Measurements from ENCODE around the gene TNNI3. TPM values are rescaled to one million over a fixed set of nuclear protein-coding genes. Genes with fewer than 3 reads are reported as not detected.
"Not testable (repeated sequence)": the region's sequence is repeated elsewhere in the genome, so short reads cannot be mapped to it uniquely, and the experiment has no call there.

The TNNI3 gene
- total RNA-seq, 2 experiments from 2014 or later: 2.6 TPM; not detected in 1

DNA sequence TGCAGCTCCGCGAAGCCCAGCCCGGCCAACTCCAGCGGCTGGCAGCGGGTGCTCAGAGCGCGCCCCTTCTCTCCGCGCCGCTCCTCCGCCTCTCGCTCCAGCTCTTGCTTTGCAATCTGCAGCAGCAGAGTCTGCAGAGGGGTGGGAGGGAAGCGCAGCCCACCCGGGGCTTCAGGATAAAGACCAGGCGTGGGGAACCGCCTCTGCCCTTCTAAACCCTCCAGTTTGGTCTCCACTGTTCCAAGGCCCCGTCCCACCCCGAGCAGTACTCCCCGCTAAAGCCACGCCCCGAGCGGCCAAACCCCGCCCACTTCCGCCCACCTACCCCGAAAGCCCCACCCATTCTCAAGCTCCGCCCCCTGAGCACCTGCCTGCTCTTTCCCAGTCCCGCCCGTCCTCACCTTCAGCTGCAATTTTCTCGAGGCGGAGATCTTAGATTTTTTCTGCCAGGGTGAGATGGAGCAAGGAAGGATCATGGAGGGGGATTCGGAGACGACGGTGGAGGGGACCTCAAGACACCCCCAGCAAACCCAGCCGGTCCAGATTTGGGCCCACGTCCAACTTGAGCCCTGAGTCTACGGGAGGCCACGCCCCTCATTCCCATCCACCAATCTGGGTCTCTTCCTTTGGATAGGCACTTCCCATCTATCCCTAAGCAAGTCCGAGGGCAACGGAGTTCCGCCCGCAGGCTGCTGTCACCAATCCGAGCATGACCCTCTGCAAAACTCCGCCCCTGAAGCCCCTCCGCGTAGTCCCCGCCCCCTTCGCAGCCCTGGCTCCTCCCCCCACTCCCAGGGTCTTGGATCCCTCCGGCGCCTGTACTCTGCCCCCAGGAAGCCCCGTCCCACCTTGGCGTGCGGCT lies 1.1 kb downstream of the TNNI3 start:
- POLR2A ChIA-PET: interaction anchor here (0.7 kb wide), 1 partner anchor 10 kb away, joined by 4 read pairs; the partner anchor contains the start of gene DNAAF3
- H3K79me2 ChIP-seq (ENCODE audit: insufficient read depth, low read depth, low read length): no peaks in the 10 kb centered on the region
- intact Hi-C loops (cut with micrococcal nuclease; ENCODE audit: unreplicated experiment): no loop called here
- H3K9me3 ChIP-seq (ENCODE audit: low read length): peaks cover 4% of the 10 kb centered on the region
- no peak overlapping the region for H3K4me2 ChIP-seq (ENCODE audit: low read length)
- no peak for TF ChIP-seq EZH2phosphoT487 (IDR thresholded peaks at IDR 0.05; ENCODE audit: borderline replicate concordance, low read depth, low read length)
- TF ChIP-seq, protein P1, sequence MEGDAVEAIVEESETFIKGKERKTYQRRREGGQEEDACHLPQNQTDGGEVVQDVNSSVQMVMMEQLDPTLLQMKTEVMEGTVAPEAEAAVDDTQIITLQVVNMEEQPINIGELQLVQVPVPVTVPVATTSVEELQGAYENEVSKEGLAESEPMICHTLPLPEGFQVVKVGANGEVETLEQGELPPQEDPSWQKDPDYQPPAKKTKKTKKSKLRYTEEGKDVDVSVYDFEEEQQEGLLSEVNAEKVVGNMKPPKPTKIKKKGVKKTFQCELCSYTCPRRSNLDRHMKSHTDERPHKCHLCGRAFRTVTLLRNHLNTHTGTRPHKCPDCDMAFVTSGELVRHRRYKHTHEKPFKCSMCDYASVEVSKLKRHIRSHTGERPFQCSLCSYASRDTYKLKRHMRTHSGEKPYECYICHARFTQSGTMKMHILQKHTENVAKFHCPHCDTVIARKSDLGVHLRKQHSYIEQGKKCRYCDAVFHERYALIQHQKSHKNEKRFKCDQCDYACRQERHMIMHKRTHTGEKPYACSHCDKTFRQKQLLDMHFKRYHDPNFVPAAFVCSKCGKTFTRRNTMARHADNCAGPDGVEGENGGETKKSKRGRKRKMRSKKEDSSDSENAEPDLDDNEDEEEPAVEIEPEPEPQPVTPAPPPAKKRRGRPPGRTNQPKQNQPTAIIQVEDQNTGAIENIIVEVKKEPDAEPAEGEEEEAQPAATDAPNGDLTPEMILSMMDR (conservative IDR thresholded peaks at IDR 0.05; ENCODE audit: low read length): no peak
- DNase-seq (ENCODE audit: low spot score): peak; percentile 60
- no TSS peak for BruUV-seq (replicated peaks)
- no peak overlapping the region for H3K4me3 ChIP-seq (ENCODE audit: low read depth, low read length, poor library complexity, severe bottlenecking)
- H4K20me1 ChIP-seq (ENCODE audit: insufficient read depth, low read length): no peaks in the 10 kb centered on the region
- H3K4me1 ChIP-seq (ENCODE audit: insufficient read depth, low read length, poor library complexity, severe bottlenecking): peaks cover 34% of the 10 kb centered on the region
- no peak overlapping the region for H3K27ac ChIP-seq (ENCODE audit: low read depth, low read length, poor library complexity, severe bottlenecking)
- CTCF ChIA-PET (ENCODE audit: unreplicated experiment): no interaction called here
- 0 out of 2 replicates have a peak, but pooled peaks cover 3% of the 10 kb centered on the region for H3K36me3 ChIP-seq (ENCODE audit: insufficient read depth, low read length)
- H3K9me2 ChIP-seq (ENCODE audit: insufficient read depth, low read length): no peaks in the 10 kb centered on the region
- no peak overlapping the region for H2AFZ ChIP-seq (ENCODE audit: low read length)

GRCh38 chr19:55155784-55156183 lies 1.7 kb downstream of the TNNI3 start:
- DNase-seq (ENCODE audit: low spot score); BruUV-seq (replicated peaks); H3K36me3 ChIP-seq (ENCODE audit: insufficient read depth, low read length); H3K9me2 ChIP-seq (ENCODE audit: insufficient read depth, low read length); H3K9me3 ChIP-seq (ENCODE audit: low read length); CTCF ChIA-PET (ENCODE audit: unreplicated experiment); H3K4me2 ChIP-seq (ENCODE audit: low read length); intact Hi-C loops (cut with micrococcal nuclease; ENCODE audit: unreplicated experiment); H4K20me1 ChIP-seq (ENCODE audit: insufficient read depth, low read length); H3K79me2 ChIP-seq (ENCODE audit: insufficient read depth, low read depth, low read length); H3K4me3 ChIP-seq (ENCODE audit: low read depth, low read length, poor library complexity, severe bottlenecking); H2AFZ ChIP-seq (ENCODE audit: low read length); H3K27ac ChIP-seq (ENCODE audit: low read depth, low read length, poor library complexity, severe bottlenecking); POLR2A ChIA-PET: not testable (repeated sequence)
- H3K4me1 ChIP-seq (ENCODE audit: insufficient read depth, low read length, poor library complexity, severe bottlenecking): peaks cover 36% of the 10 kb centered on the region

DNA sequence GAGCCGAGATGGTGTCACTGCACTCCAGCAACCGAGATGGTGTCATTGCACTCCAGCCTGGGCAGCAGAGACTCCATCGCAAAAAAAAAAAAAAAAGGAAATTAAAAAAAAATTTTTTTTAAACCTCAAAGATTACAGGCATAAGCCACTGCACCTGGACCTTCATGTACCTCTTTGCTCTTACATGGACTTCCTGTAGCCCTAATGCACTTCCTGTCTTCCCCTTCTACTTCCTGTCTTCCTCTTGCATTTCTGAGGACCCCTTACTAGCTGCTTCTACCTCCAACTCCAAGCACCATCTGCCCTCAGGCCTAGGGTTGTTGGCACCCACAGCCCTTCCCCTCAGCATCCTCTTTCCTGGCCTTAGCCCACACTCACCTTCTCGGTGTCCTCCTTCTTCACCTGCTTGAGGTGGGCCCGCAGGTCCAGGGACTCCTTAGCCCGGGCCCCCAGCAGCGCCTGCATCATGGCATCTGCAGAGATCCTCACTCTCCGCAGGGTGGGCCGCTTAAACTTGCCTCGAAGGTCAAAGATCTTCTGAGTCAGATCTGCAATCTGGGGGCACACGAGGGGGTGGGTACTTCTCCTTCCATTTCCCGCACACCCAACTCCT lies 3.8 kb downstream of the TNNI3 start:
- no TSS peak for BruUV-seq (replicated peaks)
- CTCF ChIA-PET (ENCODE audit: unreplicated experiment): no interaction called here

More for the DNA sequence above, 3.8 kb downstream of the TNNI3 start:
- H3K9me3 ChIP-seq (ENCODE audit: low read length): peaks cover 7% of the 10 kb centered on the region
- DNase-seq (ENCODE audit: low spot score): peak; percentile 73
- no peaks in the 10 kb centered on the region for H4K20me1 ChIP-seq (ENCODE audit: insufficient read depth, low read length)
- H3K4me3 ChIP-seq (ENCODE audit: low read depth, low read length, poor library complexity, severe bottlenecking): no peak overlapping the region
- no peaks in the 10 kb centered on the region for H3K9me2 ChIP-seq (ENCODE audit: insufficient read depth, low read length)
- no peak overlapping the region for H2AFZ ChIP-seq (ENCODE audit: low read length)
- H3K4me2 ChIP-seq (ENCODE audit: low read length): peak overlapping the region; percentile 28; the same call in 1 of the 2 replicates
- TF ChIP-seq, protein P1 (conservative IDR thresholded peaks at IDR 0.05; ENCODE audit: low read length): no peak
- TF ChIP-seq EZH2phosphoT487 (IDR thresholded peaks at IDR 0.05; ENCODE audit: borderline replicate concordance, low read depth, low read length): no peak
- intact Hi-C loops (cut with micrococcal nuclease; ENCODE audit: unreplicated experiment): no loop called here
- no peaks in the 10 kb centered on the region for H3K79me2 ChIP-seq (ENCODE audit: insufficient read depth, low read depth, low read length)
- H3K4me1 ChIP-seq (ENCODE audit: insufficient read depth, low read length, poor library complexity, severe bottlenecking): peaks cover 42% of the 10 kb centered on the region
- 0 out of 2 replicates have a peak, but pooled peaks cover 6% of the 10 kb centered on the region for H3K36me3 ChIP-seq (ENCODE audit: insufficient read depth, low read length)
- H3K27ac ChIP-seq (ENCODE audit: low read depth, low read length, poor library complexity, severe bottlenecking): peak overlapping the region; percentile 71
- POLR2A ChIA-PET: interaction anchor here (0.6 kb wide), 1 partner anchor 471 kb away, joined by 4 read pairs; no protein-coding TSS in a partner anchor

Data from OCI-LY7 (cell line).